K562 (cell line): Measurements from ENCODE around the gene PARK7. TPM values are rescaled to one million over a fixed set of nuclear protein-coding genes. Genes with fewer than 3 reads are reported as not detected.

ENCODE experiments used
- ATF7 ChIP-seq: fragments of 450-650 bp; IDR thresholded peaks from 2 replicates; pipeline ENCODE4 v1.7.1; 2014; ENCODE audit warnings: mild to moderate bottlenecking, moderate library complexity
- CLOCK ChIP-seq: fragments of 250-450 bp; sonication (Bioruptor Pico); IDR thresholded peaks from 2 replicates; pipeline ENCODE4 v1.4.0; 2020; ENCODE audit warnings: mild to moderate bottlenecking, moderate library complexity, borderline replicate concordance
- CSDE1 ChIP-seq, 2 experiments: fragments of 450-650 bp; IDR thresholded peaks; 2 replicates each; pipeline ENCODE4 v1.6.1; 2016; ENCODE audit warnings: mild to moderate bottlenecking in 1 of 2
- DDX20 ChIP-seq: fragments of 450-650 bp; IDR thresholded peaks from 2 replicates; pipeline ENCODE4 v1.6.1; 2016; ENCODE audit warnings: missing genetic modification characterization, low read depth, mild to moderate bottlenecking, missing compliant biosample characterization, moderate library complexity
- MYNN ChIP-seq, 2 experiments: sonication (generic); formaldehyde crosslinking in 1 of 2; IDR thresholded peaks; 2 replicates each; pipeline versions ENCODE4 v1.5.0 to v1.6.1; 2016 to 2020; ENCODE audit warnings: antibody characterized with exemption in 1 of 2, missing genetic modification reagents in 1 of 2
- NFATC3 ChIP-seq: fragments of 450-650 bp; IDR thresholded peaks from 2 replicates; pipeline ENCODE4 v1.6.1; 2017; ENCODE audit warnings: mild to moderate bottlenecking
- PTRF ChIP-seq: fragments of 450-650 bp; IDR thresholded peaks from 2 replicates; pipeline ENCODE4 v1.6.1; 2016; ENCODE audit warnings: mild to moderate bottlenecking, missing genetic modification characterization, missing compliant biosample characterization
- SETDB1 ChIP-seq: IDR thresholded peaks from one replicate; pipeline ENCODE4 v1.6.1; 2012; ENCODE audit warnings: low read length, control low read depth, inconsistent platforms
- ZNF124 ChIP-seq: sonication (generic); formaldehyde crosslinking; IDR thresholded peaks from 2 replicates; pipeline ENCODE4 v1.8.1; 2022; ENCODE audit warnings: missing genetic modification reagents
- ZSCAN29 ChIP-seq: fragments of 450-650 bp; IDR thresholded peaks from 2 replicates; pipeline ENCODE4 v1.6.1; 2017
- polyA plus RNA-seq, 8 experiments: library from polyadenylated mRNA; depleted of rRNA in 4 of 8; stranded (reverse) in 5 of 8; unstranded in 3 of 8; fragments of >200 nt; fragmentation: Nextera tagmentation in 2 of 8; fragmentation: Illumina TruSeq in 1 of 8; extraction: Ambion mirVana in 2 of 8; extraction: Trizol in 1 of 8; gene quantifications; 2 replicates each; pipeline versions ENCODE4 v1.2.1 to v1.2.3, GENCODE V29; 2011 to 2014; ENCODE audit warnings: inconsistent platforms in 1 of 8, missing spikeins in 1 of 8
- total RNA-seq, 7 experiments: library from RNA; depleted of rRNA in 6 of 7; stranded (reverse); fragments of >200 nt in 6 of 7; fragmentation: Illumina TruSeq in 2 of 7; extraction: Trizol in 2 of 7; gene quantifications; 2 replicates each; pipeline versions ENCODE4 v1.2.1 to v1.2.3, GENCODE V29; 2011 to 2021; ENCODE audit warnings: low replicate concordance in 1 of 7
- TF ChIP-seq, protein P1 (sequence below): fragments of 200-800 bp; sonication (Bioruptor generic); IDR thresholded peaks from 2 replicates; pipeline ENCODE4 v1.6.1; 2017; ENCODE audit warnings: missing genetic modification characterization, missing compliant biosample characterization

The PARK7 gene
- total and polyA plus RNA-seq, 9 of the 15 experiments (the other 6 are each of a cell fraction or from before 2014, with no cell fraction given), result 374 to 1,298 (median 484) TPM

GRCh38 chr1:7970246-7970645, 8.7 kb downstream of the PARK7 start (continued):
- TF ChIP-seq, protein P1, sequence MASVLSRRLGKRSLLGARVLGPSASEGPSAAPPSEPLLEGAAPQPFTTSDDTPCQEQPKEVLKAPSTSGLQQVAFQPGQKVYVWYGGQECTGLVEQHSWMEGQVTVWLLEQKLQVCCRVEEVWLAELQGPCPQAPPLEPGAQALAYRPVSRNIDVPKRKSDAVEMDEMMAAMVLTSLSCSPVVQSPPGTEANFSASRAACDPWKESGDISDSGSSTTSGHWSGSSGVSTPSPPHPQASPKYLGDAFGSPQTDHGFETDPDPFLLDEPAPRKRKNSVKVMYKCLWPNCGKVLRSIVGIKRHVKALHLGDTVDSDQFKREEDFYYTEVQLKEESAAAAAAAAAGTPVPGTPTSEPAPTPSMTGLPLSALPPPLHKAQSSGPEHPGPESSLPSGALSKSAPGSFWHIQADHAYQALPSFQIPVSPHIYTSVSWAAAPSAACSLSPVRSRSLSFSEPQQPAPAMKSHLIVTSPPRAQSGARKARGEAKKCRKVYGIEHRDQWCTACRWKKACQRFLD, result no peak
- TF ChIP-seq CLOCK (CRISPR knock-in tag) (no peak), ZNF124 (CRISPR knock-in tag) (no peak), ZSCAN29 (no peak), ATF7 (no peak), CSDE1 (IDR thresholded peaks at IDR 0.05) (no peak), PTRF (no peak), DDX20 (no peak), SETDB1 (no peak), NFATC3 (no peak), MYNN (IDR thresholded peaks at IDR 0.05) (no peak), MYNN (CRISPR knock-in tag; IDR thresholded peaks at IDR 0.05) (no peak)
